Transverse colon (tissue), 4 donors: Measurements from ENCODE around the gene FHIP1B.

Source experiments
- EP300 ChIP-seq: sonication (generic); formaldehyde crosslinking; IDR thresholded peaks from one replicate; pipeline ENCODE4 v1.6.1; 2017; ENCODE audit warnings: antibody characterized with exemption, low read depth
- POLR2A ChIP-seq: fragments of 450-650 bp; IDR thresholded peaks from one replicate; pipeline ENCODE4 v1.6.1; 2016; ENCODE audit warnings: antibody characterized with exemption, mild to moderate bottlenecking, moderate library complexity
- POLR2AphosphoS5 ChIP-seq, 3 donors: sonication (generic); formaldehyde crosslinking; IDR thresholded peaks; one replicate each; pipeline ENCODE4 v1.6.1; 2016; ENCODE audit warnings: antibody characterized with exemption in 3 of 3
- TF ChIP-seq, protein P1 (sequence below), 5 experiments: fragments of 200-600 bp in 3 of 5; fragments of 450-650 bp in 2 of 5; sonication (generic) in 3 of 5; IDR thresholded peaks; 1 replicate in 2 of 5; 2 replicates in 3 of 5; pipeline ENCODE4 v1.5.1; 2016 to 2017; ENCODE audit warnings: antibody characterized with exemption in 5 of 5, inconsistent platforms in 3 of 5, mild to moderate bottlenecking in 2 of 5, moderate library complexity in 1 of 5

DNA sequence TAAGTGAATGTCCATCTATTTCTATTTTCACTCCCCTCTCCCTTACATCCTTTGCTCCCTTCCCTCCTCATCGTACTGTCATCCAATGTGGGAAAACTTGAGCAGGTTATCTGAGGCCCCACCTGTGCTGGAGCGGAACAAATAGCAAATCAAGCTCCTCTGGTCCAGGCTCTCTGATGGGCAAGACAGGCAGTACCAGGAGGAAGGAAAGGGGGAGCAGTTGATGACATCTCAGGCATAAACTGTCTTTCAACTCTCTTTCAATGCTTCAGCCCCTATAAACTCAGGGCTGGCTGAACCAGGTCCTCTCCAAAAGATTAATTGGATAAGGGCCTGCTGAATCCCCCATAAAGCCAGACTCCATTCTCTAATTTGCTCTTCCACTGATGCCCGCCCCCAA is 23.7 kb upstream of the FHIP1B start:
- TF ChIP-seq, protein P1, sequence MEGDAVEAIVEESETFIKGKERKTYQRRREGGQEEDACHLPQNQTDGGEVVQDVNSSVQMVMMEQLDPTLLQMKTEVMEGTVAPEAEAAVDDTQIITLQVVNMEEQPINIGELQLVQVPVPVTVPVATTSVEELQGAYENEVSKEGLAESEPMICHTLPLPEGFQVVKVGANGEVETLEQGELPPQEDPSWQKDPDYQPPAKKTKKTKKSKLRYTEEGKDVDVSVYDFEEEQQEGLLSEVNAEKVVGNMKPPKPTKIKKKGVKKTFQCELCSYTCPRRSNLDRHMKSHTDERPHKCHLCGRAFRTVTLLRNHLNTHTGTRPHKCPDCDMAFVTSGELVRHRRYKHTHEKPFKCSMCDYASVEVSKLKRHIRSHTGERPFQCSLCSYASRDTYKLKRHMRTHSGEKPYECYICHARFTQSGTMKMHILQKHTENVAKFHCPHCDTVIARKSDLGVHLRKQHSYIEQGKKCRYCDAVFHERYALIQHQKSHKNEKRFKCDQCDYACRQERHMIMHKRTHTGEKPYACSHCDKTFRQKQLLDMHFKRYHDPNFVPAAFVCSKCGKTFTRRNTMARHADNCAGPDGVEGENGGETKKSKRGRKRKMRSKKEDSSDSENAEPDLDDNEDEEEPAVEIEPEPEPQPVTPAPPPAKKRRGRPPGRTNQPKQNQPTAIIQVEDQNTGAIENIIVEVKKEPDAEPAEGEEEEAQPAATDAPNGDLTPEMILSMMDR (IDR thresholded peaks at IDR 0.05): no peak
- TF ChIP-seq EP300: no peak
- TF ChIP-seq POLR2A: no peak
- no peak for TF ChIP-seq POLR2AphosphoS5 (IDR thresholded peaks at IDR 0.05)
